HG03378 (cell line): ENCODE results near the gene RHBG.
"Not testable (repeated sequence)": the region's sequence is repeated elsewhere in the genome, so short reads cannot be mapped to it uniquely, and the experiment has no call there.

Source experiments
- ATAC-seq: cut with Tn5 transposase; IDR thresholded peaks from one replicate; pipeline ENCODE4 v1.9.1; 2021; ENCODE audit warnings: mild to moderate bottlenecking, moderate library complexity; ENCODE audit not compliant: unreplicated experiment

RHBG gene, protein sequence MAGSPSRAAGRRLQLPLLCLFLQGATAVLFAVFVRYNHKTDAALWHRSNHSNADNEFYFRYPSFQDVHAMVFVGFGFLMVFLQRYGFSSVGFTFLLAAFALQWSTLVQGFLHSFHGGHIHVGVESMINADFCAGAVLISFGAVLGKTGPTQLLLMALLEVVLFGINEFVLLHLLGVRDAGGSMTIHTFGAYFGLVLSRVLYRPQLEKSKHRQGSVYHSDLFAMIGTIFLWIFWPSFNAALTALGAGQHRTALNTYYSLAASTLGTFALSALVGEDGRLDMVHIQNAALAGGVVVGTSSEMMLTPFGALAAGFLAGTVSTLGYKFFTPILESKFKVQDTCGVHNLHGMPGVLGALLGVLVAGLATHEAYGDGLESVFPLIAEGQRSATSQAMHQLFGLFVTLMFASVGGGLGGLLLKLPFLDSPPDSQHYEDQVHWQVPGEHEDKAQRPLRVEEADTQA

DNA sequence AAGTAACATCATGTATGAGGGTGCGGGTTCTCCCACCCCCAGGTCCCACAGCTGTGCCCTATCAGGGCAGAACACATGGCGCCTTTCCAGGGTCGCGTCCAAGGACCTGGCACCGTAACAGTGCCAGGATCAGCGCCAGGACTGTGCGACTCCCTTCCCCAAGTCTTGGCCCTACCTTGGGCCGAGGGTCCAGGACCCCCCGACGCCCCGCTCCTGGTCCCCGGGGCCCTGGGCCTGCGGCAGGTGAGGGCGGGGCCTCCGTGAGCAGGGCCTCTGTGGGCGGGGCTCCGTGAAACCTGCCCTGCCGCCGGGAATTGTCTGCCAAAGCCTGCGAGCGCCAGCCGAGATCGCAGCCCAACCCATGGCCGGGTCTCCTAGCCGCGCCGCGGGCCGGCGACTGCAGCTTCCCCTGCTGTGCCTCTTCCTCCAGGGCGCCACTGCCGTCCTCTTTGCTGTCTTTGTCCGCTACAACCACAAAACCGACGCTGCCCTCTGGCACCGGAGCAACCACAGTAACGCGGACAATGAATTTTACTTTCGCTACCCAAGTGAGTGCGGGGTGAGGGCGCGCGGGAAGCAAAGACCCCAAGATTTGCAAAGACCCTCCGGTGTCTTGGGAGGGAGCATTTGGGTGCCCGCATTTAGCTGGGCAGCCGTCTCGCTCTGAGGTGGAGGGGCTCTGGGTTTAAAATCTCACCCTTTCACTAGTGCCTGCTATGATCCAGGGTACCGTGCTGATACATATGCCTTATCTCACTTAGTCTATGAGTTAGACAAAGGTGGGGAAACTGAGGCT, at the start of gene RHBG:
TSS of gene RHBG (plus strand) at position 323 of the 796 bp plus-strand sequence. CDS start at position 362, 39 bp downstream.
- ATAC-seq = no peak

DNA sequence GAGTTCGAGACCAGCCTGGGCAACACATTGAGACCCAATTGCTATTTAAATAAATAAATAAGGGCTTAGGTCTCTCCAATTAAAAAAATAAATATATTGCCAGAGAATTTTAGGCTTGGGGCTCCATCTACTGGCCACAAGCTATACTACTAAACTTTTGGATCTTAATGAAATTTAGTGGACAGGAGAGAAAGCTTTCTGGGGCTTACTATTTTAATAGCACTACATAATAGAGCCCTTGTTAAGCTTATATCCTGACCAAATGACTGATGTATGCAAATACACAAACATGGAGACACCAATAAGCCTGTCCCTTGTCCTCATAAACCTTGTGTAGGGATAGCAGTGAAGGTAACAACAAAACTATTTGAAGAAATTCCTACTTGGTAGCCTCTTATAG, 49.3 kb upstream of the RHBG start:
- no peak for ATAC-seq

DNA sequence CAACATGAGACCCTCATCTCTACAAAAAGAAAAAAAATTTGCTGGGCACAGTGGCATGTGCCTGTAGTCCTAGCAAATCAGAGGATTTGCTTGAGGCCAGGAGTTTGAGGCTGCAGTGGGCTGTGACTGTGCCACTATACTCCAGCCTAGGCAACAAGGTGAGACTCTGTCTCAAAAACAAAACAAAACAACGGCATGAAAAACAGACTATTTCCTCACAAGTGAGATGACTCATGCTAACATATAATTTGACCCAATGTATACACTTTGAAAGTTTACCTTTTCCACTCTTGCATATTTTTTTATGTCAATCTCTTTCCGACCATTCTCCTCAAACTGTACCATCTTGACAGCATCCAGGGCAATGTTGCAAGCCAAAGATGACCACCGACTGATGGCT, 48.5 kb upstream of the RHBG start:
- no peak for ATAC-seq

DNA sequence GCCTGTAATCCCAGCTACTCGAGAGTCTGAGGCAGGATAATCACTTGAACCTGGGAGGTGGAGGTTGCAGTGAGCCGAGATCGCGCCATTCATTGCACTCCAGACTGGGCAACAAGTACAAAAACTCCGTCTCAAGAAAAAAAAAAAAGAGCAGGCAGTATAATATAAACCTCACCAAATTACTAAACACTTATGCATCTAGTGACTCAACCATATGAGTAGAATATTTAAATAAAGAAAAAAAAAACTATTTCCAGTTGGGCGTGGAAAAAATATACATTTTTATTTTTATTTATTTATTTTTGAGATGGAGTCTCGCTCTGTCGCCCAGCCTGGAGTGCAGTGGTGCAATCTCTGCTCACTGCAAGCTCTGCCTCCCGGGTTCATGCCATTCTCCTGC, 45.8 kb upstream of the RHBG start:
- ATAC-seq = not testable (repeated sequence)

DNA sequence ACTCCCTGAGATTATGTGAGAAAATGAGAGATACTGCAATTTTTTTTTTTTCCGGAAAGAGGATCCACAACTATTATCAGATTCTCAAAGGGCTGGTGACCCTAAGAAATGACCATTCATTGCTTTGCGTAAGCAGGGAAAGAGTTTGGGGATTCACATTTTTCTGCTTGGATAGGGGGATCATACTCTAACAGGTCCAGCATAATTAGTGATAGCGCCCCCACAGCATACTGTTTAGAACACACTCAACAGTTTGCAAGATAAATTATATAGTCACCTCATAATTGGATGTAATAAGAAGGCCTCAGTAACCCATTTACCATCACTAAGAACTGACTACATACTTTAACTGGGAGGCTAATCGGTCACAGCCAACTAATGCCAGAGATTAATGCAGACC, 32.8 kb upstream of the RHBG start:
- no peak for ATAC-seq

DNA sequence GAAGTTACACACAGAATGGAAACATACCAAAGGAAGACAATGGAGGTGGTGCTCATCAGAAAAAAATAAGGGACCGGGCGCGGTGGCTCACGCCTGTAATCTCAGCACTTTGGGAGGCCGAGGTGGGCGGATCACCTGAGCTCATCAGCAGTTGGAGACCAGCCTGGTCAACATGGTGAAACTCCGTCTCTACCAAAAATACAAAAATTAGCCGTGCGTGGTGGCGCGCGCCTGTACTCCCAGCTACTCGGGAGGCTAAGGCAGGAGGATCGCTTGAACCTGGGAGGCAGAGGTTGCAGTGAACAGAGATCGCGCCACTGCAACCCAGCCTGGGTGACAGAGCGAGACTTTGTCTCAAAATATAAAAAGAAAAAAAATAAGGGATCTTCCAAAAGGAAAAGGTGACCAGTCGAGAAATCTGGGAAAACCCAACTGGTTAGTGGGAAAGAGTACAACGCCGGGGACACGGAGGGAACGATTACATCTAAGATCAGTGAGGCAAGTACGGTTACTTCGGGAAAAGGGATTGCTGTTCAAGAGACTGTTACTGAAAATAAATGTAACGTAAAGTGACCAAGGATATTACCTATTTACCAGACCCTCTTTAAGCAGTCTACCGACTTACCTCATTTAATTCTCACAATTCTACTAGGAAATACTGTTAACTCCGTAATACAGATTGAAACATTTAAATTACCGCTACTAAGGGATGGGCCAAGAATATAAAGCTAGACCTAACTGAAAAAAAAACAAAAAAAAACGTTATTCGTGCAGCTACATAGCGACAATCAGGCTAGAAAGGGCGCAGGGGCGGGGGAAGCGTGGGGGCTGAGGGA, 31.7 kb upstream of the RHBG start:
- ATAC-seq = no peak

DNA sequence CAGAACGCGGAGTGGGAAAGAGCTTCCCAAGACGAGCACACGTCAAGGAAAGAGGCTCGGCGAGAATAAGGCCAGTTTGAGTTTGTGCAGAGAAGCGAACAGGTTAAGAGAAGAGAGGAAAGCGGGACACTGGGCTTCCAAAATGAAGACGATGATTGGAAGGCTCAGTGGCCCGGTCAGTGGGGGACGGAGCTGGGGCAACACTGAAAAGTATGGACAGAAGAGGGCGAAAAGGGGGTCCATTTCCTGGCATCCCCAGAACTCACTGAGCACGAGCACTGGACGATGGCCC, 31.2 kb upstream of the RHBG start:
- ATAC-seq = no peak

DNA sequence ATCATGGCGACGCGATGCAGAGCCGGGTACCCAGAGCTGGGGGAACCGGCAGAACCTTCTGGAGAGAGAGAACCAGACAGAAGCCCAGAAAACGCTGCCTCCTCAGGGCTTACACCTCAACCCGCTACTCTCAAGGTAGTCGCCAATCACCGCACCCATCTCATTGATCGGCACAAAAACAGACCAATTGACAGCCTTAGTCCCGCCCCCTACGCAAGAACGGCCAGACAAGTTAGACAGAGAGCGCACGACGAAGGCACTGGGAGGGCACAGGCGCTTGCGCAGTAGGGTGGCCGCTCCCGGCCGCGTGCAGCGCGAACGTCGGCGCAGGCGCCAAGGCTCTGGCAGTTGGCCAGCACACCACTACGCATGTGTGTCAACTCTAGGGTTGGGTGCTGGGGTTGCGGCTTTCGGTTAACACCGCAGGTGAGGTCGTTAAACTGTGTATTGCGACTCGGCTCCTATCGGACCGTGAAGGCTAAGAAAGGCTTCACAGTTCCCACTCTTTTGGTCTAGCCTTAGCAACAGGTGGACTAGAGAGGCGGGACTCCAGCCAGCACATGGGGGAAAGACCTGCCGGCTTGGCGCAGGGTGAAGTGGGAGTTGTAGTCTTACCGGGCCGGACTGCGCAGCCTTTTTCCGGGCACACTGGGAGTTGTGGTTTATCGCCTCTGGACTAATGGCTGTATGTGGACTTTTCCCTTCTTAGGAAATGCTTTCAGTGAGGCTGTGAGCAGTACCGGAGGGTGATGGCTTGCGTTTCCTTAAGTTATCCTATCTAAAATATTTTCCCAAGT, 30.6 kb upstream of the RHBG start, which contains the start of the genes CCT3 and TSACC:
TSS of gene CCT3 (minus strand) at position 113 of the 797 bp plus-strand sequence. CDS start at position 5, 108 bp downstream.
TSS of gene TSACC (plus strand) at position 347 of the 797 bp plus-strand sequence. CDS start 1,232 bp downstream, outside the sequence.
- peak; percentile 92 for ATAC-seq

DNA sequence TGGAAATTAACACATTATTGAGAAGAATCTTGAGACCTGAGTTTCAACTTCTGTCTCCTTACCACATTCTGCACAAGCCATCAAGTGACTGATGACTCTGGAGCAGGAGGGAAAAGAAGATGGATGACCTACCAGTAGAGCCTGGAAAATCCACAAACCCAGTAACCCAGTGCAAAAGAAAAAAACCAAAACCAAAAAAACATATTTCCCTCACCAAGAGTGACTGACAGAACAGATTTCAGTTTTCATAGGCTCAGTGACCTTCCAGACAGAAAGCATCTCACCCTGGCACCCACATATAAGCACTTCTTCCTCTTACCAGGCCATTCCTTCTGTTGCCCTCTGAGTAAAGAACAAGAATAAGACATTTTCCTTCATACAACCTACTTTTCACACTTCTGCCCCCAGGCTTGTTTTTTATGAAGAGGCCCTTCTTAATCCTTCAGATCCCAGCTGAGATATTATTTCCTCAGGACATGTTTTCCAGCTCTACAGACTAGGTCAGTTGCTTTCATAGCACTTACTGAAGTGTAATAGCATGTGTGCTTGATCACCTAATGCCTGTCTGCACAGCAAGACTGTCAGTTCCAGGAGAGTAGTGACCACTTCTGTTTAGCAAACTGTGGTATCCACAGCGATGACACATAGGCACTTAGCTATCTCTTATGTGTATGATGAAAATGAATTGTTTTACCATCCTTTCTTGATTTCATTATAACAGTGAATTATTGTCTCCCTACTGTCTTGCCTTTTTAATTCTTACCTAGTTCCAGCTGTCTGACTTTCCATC, 26.6 kb upstream of the RHBG start:
- no peak for ATAC-seq

DNA sequence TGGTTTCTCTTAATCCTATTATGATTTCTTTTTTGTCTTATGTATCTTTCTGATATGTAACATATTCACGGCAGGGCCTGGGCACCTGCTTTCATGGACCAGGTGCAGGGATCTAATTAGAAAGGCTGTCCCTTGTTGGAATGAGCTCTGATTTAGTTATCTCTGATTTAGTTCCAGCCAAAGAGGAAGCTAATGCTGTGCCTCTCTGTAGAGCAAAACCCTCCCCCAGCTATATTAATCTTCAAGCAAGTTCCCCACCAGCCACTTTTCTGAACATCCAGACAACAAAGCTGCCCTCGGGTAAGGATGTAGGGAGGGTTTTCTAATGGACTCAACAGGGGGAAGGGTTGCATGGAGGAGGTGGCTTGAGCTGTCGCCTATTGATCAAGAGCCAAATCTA, 24.6 kb upstream of the RHBG start:
- ATAC-seq = no peak

DNA sequence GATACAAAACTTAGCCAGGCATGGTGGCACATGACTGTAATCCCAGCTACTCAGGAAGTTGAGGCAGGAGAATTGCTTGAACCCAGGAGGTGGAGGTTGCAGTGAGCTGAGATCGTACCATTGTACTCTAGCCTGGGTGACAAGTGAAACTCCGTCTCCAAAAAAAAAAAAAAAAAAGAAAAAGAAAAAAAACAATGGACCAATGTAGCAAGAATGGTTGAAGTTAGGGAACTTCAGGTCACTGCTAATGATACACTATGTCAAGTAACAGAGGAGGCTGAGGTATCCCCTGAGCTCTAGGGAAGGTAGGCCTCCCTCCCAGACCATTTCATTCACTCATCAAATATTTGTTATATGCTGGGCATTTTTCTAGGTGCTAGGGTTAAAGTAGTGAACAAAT, 23.0 kb upstream of the RHBG start:
- ATAC-seq = not testable (repeated sequence)

DNA sequence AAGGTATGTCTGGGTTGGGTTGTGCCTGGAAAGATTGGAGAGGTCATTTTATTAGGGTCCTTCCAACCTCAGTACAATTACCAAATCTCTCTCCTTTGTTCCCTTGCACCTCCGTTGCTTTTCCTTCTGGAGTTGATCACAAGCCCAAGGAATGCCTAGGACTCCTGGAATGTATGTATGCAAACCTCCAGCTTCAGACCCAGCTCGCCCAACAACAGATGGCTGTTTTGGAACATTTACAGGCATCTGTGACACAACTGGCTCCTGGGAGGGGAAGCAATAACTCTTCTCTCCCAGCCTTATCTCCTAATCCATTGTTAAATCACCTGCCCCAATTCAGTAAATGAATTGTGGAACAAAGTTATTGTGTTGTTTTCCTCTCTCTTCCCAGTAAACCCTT, 22.4 kb upstream of the RHBG start:
- ATAC-seq = no peak

DNA sequence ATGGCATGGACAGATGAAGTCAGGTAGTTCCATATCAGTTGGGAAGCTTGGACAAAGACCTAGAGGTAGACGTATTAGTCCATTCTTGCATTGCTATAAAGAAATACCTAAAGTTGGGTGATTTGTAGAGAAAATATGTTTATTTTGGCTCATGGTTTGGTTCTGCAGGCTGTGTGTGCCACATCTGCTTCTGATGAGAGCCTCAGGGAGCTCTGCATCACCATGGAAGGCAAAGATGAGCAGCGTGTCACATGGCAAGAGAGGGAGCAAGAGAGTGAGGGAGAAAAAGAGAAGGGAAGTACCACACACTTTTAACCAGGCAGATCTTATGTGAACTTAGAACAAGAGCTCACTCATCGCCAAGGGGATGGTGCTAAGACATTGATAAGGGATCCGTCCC, 21.7 kb upstream of the RHBG start:
- ATAC-seq = no peak

DNA sequence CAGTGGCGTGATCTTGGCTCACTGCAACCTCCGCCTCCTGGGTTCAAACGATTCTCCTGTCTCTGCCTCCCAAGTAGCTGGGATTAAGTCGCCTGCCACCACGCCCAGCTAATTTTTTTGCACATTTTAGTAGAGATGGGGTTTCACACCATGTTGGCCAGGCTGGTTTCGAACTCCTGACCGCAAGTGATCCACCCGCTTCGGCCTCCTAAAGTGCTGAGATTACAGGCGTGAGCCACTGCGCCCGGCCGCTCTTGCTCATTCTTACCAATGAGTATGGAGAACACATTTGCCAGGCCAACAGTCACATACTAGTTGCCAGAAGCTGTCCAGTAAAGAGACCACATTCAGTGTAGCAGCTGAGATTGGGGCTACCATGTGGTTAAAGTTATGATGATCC, 16.5 kb upstream of the RHBG start:
- ATAC-seq = not testable (repeated sequence)

DNA sequence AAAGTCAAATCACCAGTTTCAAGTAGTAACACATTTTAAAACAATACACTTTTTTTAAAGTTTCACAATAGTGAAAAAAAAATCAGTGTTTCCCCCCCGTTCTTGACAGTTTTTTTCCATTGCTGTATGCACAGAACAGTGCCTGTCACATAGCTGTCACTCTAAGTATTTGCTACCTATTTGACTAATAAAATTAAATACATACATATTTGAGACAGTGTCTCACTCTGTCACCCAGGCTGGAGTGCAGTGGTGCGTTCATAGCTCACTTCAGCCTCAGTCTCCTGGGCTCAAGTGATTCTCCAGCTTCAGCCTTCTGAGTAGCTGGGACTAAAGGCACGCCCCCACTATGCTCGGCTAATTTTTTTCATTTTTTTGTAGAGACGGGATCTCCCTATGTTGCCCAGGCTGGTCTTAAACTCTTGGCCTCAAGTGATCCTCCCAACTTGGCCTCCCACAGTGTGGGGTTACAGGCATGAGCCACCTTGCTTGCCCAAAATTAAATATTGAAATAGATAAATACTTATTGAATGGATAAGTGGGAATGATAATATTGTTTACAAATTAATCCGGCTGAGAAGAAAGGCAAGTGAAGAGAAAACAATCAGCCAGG, 12.6 kb upstream of the RHBG start:
- ATAC-seq = no peak

DNA sequence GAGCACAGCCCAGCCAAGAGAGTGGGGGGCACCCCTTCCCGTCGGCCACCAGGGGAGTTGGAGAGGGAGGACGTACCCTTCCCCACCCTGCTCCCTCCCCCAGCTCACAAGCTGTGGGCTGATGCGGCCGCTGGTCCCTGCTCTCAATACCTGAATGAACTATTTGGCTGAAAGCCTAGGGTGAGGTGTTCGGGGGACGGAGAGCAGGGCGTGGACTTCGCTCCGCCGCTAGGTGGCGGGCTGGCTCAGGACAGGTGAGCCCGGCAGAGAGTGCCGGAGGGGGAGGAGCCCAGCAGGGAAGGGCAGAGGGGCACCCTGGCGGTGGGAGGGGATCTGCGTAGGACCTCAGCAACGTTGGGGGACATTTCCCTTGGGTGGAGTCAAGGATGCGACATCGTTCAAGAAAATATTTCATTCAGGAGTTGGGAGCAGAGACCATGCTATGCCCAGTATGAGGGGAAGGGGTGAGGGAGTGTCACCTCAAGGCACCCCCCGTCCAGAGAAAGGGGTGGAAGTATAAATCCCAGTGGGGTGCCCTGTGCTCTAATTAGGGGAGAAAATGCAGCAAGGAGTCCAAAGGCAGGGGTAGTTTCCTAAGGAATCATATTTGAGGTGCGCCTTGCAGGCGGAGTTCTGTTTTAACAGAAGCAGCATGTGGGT, 12.0 kb upstream of the RHBG start:
- ATAC-seq = no peak

DNA sequence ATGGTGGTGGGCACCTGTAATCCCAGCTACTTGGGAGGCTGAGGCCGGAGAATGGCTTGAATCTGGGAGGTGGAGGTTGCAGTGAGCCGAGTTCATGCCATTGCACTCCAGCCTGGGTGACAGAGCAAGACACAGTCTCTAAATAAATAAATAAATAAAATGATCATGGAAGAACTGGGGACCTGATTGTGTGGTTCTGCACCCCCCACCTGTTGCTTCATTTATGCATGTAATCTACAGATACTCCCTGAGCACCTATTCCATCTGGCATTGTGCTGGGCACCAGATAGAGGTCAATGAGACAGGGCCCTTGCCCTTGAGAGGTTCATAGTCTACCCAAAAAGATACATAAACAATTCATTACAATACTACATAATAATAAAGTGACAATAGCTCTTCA, 11.0 kb upstream of the RHBG start:
- ATAC-seq = no peak

DNA sequence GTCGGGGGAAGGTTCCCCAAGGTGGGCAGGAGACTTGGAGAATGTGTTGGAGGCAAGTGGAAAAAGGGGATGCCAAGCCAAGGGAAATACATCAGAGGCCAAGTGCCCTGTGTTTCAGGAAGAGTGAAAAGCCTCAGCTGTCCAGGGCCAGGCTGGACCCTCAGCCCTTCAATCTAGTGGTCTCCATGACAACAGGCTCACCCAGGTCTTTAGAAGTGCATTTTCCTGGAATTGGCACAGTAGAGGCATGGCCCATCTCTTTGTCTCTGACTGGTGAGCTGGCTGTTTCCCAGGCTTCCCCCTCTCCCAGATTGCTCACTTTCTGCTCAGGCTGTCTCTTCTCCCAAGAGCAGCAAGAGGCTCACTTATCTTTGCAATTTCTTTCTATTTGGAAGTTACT, 10.4 kb upstream of the RHBG start:
- ATAC-seq = no peak

DNA sequence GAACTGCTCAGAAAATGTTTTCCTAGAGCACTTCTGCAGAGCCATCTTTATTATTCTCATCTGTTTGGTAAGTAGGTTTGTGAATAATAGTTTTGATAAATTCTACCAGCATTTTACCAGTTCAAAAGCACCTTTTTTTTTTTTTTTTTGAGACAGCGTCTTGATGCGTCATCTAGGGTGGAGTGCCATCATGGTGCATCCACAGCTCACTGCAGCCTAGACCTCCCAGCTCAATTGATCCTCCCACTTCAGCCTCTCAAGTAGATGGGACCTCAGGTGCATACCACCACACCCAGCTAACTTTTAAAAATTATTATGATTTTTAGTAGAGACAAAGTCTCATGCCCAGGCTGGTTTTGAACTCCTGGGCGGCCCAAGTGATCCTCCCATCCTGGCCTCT, 9.8 kb upstream of the RHBG start:
- ATAC-seq = no peak
